Measurements from ENCODE around the gene CSNK1D.

Gene CSNK1D

DNA sequence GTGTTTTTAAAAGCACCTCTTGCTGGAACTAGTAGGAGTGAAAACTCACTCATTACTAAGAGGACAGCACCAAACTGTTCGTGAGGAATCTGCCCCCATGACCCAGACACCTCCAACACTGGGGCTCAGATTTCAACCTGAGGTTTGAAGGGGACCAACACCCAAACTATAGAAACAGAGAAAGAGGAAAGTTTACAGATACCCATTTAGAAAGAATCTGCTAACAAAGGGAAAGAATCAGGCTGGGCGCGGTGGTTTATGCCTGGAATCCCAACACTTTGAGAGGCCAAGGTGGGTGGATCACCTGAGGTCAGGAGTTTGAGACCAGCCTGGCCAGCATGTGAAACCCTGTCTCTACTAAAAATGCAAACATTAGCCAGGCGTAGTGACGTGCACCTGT is 3.4 kb upstream of the CSNK1D start:
- Histone ChIP-seq H3K27me3 (ENCODE audit: control insufficient read depth in 1 of 2, insufficient read depth in 2 of 2, low read length in 2 of 2) (no peaks in the 10 kb centered on the region), H3K27ac (ENCODE audit: low read depth, low read length) (no peak overlapping the region), H3K4me3 (ENCODE audit: low read depth in 1 of 2, low read length in 2 of 2) (no peak overlapping the region), H3K9ac (ENCODE audit: low read length) (no peak overlapping the region), H3K9me3 (ENCODE audit: low read length) (no peaks in the 10 kb centered on the region), H3K4me1 (ENCODE audit: insufficient read depth, low read length) (peaks cover 13% of the 10 kb centered on the region), H3K36me3 (ENCODE audit: insufficient read depth, low read length) (peaks cover 3% of the 10 kb centered on the region)

DNA sequence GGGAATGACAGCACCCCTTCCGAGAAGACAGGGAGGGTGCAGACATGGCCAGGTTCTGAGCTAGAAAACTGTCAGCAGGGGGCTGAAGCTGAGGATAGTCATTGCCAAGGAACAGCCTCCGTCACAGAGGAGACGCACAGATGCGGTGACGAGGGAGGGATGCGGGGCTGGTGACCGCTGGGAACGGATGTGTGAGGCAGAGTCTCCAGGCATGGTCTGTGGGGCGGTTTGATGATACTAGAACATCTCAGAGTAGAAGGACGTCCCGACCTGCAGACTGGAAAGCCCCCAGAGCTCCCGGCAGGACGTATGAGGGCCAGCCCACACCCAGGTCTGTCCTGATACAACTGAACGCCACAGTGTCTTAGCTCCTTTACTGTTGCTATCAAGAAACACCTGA is 1.8 kb upstream of the CSNK1D start:
- Histone ChIP-seq H3K9me3 (ENCODE audit: low read length) (no peaks in the 10 kb centered on the region), H3K4me3 (ENCODE audit: low read depth in 1 of 2, low read length in 2 of 2) (no peak overlapping the region), H3K9ac (ENCODE audit: low read length) (no peak overlapping the region), H3K27me3 (ENCODE audit: control insufficient read depth in 1 of 2, insufficient read depth in 2 of 2, low read length in 2 of 2) (no peaks in the 10 kb centered on the region), H3K4me1 (ENCODE audit: insufficient read depth, low read length) (peaks cover 28% of the 10 kb centered on the region), H3K27ac (ENCODE audit: low read depth, low read length) (no peak overlapping the region), H3K36me3 (ENCODE audit: insufficient read depth, low read length) (peaks cover 15% of the 10 kb centered on the region)

DNA sequence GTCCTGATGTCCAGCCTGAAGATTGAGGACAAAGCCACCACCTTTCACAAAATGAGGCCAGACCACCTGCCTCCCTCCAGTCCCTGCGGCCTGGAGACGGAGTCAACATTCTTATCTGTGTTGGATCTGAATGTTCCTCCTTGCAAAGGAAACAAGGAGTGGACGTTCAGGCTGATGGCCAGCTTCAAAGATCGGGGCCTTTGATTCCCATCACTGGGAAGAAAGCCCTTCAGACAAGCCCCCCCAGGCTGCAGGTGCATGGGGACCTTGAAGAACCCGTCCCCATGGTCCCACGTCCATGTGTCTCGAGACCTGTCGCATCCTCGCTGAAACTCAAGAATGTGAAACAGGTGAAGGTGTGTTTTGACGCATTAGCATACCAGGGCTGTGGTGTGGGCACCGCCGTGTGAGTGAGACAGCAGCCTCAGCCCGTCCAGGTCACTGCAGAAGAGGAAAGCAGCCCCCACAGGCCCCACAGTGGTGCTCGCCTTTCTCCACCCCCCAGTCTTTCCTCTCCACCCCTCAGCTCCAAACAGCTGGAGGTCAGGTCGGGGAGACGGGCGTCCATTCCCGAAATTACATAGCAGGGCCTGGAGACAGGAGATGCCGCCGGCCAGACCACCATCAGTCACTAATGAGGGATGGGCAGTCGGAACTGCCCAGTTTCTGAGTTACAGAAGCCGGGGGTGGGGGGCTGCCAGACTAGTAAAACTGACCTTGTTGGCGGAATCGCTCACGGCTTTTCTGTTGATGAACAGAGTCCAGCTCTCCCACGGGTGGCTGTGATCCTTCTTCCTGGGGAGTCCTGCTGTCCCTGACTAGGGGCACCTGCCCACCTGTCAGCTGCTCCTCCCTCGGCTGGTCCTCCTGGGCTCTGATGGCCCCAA is 877 bp upstream of the CSNK1D start:
- peak overlapping the region; percentile 35 for H3K9ac ChIP-seq (ENCODE audit: low read length)
- H3K27me3 ChIP-seq (ENCODE audit: control insufficient read depth in 1 of 2, insufficient read depth in 2 of 2, low read length in 2 of 2): no peaks in the 10 kb centered on the region
- H3K27ac ChIP-seq (ENCODE audit: low read depth, low read length): peak overlapping the region; percentile 96
- H3K4me1 ChIP-seq (ENCODE audit: insufficient read depth, low read length): peaks cover 37% of the 10 kb centered on the region
- H3K36me3 ChIP-seq (ENCODE audit: insufficient read depth, low read length): peaks cover 17% of the 10 kb centered on the region
- peak overlapping the region; percentile 57 to 74 for H3K4me3 ChIP-seq (ENCODE audit: low read depth in 1 of 2, low read length in 2 of 2)
- H3K9me3 ChIP-seq (ENCODE audit: low read length): no peaks in the 10 kb centered on the region

DNA sequence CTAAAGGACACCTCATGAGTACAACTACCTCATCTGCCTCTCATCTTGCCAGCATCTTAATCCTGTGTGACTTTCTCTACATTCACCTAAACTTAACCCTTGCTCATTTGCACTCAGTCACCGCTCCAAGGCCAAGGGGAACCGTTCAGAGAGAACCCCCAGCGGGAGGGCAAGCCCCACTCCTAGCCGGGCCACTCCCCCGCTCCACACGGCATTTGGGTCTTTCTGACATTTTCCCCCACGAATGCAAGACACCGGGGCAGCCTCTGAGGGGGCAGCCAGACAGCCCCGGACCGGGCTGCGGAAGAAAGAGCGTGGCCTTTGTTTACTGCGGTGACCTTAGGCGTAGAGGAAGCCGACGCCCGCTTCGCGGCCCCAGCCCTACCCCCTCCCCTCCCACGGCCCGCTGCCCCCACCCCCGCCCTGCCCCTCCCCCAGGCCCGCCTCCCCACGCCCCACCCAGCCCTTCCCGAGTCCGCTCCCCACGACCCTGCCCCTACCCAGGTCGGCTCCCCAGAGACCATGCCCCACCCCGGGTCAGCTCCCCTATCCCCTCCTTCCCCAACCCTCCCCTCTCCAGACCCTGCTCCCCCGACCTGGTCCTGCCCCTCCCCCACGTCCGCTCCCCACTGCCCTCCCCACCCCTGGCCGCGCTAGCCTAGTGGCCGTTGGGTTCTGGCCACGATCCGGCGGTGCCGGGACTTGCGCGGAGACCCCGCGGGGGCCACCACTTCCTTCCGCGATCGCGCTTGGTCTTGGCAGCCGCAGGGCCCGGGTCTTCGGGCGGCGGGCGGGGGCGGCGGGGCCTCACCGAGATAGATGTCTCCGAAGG is 789 bp downstream of the CSNK1D start:
- Histone ChIP-seq H3K4me3 (ENCODE audit: low read depth in 1 of 2, low read length in 2 of 2) (peak overlapping the region; percentile 57 to 87), H3K9me3 (ENCODE audit: low read length) (no peaks in the 10 kb centered on the region), H3K27me3 (ENCODE audit: control insufficient read depth in 1 of 2, insufficient read depth in 2 of 2, low read length in 2 of 2) (no peaks in the 10 kb centered on the region), H3K9ac (ENCODE audit: low read length) (peak overlapping the region; percentile 95), H3K36me3 (ENCODE audit: insufficient read depth, low read length) (peaks cover 17% of the 10 kb centered on the region), H3K27ac (ENCODE audit: low read depth, low read length) (peak overlapping the region; percentile 96), H3K4me1 (ENCODE audit: insufficient read depth, low read length) (peaks cover 54% of the 10 kb centered on the region)

DNA sequence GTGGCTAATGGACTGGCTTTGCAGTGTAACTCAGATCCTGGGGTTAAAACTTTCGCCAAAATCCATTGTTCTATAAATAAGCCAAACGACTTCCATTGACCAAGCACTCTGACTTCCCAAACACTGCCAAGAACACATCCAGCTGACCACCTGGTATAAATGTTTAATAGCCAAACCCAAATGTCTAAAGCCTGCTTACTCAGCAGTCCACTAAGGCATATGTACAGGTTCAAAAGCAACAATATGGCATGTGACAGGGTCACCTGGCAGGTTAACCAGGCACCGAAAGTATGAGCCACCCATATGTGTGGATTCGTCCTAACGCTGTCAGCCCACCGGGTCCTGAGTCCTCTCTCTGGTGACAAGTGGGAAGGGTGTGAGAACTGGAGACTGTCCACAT is 2.1 kb downstream of the CSNK1D start:
- H3K4me3 ChIP-seq (ENCODE audit: low read depth in 1 of 2, low read length in 2 of 2): no peak overlapping the region

DNA sequence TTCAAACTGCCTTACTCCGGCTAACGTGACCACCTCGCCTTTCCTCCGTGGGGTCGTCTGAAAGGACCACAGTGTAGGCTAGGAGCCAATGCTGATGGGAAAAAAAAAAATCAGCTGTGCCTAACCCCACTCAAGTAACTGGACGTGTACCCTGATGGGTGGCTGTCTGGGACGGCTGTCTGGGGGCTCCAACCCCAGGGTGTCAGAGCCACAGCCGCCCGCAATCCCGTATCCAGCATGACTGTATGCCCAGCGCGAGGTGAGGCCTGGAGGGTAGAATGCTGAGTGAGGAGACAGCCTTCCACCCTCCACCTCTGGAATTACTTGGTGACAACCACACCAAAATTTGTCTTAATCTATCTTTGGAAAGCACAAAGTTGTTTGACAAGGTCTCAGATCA is 2.8 kb downstream of the CSNK1D start:
- Histone ChIP-seq H3K4me1 (ENCODE audit: insufficient read depth, low read length) (peaks cover 74% of the 10 kb centered on the region), H3K9me3 (ENCODE audit: low read length) (no peaks in the 10 kb centered on the region), H3K9ac (ENCODE audit: low read length) (no peak overlapping the region), H3K27me3 (ENCODE audit: control insufficient read depth in 1 of 2, insufficient read depth in 2 of 2, low read length in 2 of 2) (no peaks in the 10 kb centered on the region), H3K4me3 (ENCODE audit: low read depth in 1 of 2, low read length in 2 of 2) (no peak overlapping the region), H3K27ac (ENCODE audit: low read depth, low read length) (no peak overlapping the region), H3K36me3 (ENCODE audit: insufficient read depth, low read length) (peaks cover 27% of the 10 kb centered on the region)

More for the DNA sequence above, 2.1 kb downstream of the CSNK1D start:
- Histone ChIP-seq H3K27ac (ENCODE audit: low read depth, low read length) (peak overlapping the region; percentile 9), H3K4me1 (ENCODE audit: insufficient read depth, low read length) (peaks cover 66% of the 10 kb centered on the region), H3K36me3 (ENCODE audit: insufficient read depth, low read length) (peaks cover 19% of the 10 kb centered on the region), H3K9me3 (ENCODE audit: low read length) (no peaks in the 10 kb centered on the region), H3K9ac (ENCODE audit: low read length) (no peak overlapping the region), H3K27me3 (ENCODE audit: control insufficient read depth in 1 of 2, insufficient read depth in 2 of 2, low read length in 2 of 2) (no peaks in the 10 kb centered on the region)

DNA sequence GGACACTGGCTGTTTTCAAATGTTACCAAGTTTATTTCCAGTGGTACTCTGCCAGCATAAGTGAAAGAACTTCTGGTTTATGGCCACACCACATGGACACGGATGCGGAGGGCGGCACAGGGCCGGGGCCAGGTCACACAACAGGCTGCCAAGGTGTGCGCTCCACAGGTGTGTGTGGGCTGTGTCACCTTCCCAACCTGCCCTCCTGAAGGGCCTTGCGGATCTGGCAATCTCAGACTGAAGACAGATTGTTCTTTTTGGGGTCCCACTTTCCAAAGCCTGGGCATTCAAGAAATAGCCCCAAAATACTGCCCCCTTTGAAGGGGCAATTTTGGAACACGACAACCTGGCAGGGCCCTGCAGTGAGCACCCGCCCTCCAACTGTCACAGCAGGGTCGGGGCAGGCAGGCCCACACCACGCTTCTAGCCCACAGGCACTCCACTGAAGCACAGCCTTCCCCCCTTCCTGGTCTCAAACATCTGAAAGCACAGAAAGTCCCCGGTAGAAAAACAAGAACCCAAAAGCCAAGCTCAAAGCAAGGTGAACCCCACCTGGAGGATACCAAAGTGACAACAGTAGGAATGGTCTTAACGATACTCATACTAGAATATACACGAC is 3.5 kb downstream of the CSNK1D start:
- Histone ChIP-seq H3K27me3 (ENCODE audit: control insufficient read depth in 1 of 2, insufficient read depth in 2 of 2, low read length in 2 of 2) (no peaks in the 10 kb centered on the region), H3K4me1 (ENCODE audit: insufficient read depth, low read length) (peaks cover 75% of the 10 kb centered on the region), H3K27ac (ENCODE audit: low read depth, low read length) (peak overlapping the region; percentile 22), H3K9me3 (ENCODE audit: low read length) (no peaks in the 10 kb centered on the region), H3K4me3 (ENCODE audit: low read depth in 1 of 2, low read length in 2 of 2) (peak overlapping the region in 1 of 2 donors; percentile 14), H3K9ac (ENCODE audit: low read length) (no peak overlapping the region), H3K36me3 (ENCODE audit: insufficient read depth, low read length) (peaks cover 33% of the 10 kb centered on the region)

DNA sequence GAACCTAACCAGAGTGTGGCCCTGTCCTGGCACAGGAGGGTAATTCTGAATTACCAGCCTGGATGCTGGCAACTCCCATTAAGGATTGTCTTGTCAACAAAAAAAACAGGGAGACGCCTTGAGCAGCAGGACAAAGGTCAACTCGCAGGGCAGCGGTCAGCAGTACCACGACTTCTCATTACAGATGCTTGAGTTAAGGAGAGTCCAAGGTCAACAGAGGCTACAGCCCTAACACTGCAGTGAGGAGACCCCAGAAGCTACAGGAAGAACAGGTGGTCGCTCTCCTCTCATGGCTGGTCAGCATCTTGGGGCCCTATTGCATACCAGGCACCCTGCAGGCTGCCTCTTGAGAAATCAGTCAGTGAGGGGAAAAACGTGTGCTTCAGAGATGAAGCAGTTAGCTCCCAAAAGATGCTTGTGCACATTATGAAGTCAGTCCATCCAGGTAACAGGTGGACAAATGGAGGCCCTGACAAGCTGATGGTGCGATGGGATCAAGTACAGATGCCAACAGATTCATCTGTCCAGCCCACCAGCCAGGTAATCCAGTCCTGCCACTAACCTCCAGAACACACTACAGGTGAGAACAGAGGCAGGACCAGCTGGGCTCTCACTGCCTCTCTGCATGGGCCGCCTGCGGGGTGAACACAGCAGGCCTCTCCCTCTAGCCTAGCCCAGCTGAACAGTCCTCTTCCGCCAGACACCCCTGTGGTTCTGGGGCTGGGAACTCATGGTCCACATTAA is 4.2 kb downstream of the CSNK1D start:
- no peaks in the 10 kb centered on the region for H3K27me3 ChIP-seq (ENCODE audit: control insufficient read depth in 1 of 2, insufficient read depth in 2 of 2, low read length in 2 of 2)
- peaks cover 72% of the 10 kb centered on the region for H3K4me1 ChIP-seq (ENCODE audit: insufficient read depth, low read length)
- peaks cover 39% of the 10 kb centered on the region for H3K36me3 ChIP-seq (ENCODE audit: insufficient read depth, low read length)
- no peaks in the 10 kb centered on the region for H3K9me3 ChIP-seq (ENCODE audit: low read length)
- peak overlapping the region; percentile 22 for H3K27ac ChIP-seq (ENCODE audit: low read depth, low read length)
- peak overlapping the region in 1 of 2 donors; percentile 14 for H3K4me3 ChIP-seq (ENCODE audit: low read depth in 1 of 2, low read length in 2 of 2)
- H3K9ac ChIP-seq (ENCODE audit: low read length): no peak overlapping the region

DNA sequence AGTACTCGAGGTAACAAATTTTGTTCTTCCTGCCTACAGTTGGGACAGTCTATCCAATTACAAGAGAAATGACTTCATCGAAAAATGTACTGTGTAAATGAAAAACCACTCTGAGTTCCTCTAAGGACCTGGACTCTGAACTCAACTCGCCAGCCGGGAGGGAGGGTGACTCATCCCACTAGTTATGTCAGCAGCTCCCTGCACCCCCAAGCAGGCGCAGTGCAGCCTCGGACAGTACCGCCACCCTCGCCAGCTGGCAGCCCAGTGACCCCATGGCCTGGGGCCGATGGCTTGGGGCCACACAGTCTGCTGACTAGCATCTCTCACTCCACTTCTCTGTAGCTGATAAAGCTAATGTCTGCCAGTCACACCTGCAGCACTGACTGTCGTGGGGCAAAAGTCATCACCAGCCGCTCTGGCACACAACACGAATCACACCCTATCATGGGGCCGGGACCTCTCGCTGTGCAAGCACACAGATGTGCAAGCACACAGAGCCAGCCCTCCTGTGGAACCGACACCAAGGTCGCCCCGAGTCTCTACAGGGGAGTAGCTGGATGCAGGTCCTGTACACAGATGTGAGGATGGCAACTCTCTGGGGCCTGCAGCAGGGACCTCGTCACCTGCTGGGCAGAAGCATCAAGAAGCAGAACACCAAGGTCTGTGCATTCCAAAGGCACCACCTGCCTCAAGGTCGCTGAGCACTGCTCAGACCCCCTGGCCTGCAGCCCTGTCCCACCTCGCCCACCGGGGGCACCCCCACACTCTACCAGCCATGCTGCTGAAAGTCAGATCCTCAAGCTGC is 5.7 kb downstream of the CSNK1D start:
- H3K27ac ChIP-seq (ENCODE audit: low read depth, low read length): peak overlapping the region; percentile 74
- H3K4me1 ChIP-seq (ENCODE audit: insufficient read depth, low read length): peaks cover 68% of the 10 kb centered on the region
- H3K27me3 ChIP-seq (ENCODE audit: control insufficient read depth in 1 of 2, insufficient read depth in 2 of 2, low read length in 2 of 2): no peaks in the 10 kb centered on the region
- peak overlapping the region; percentile 68 for H3K9ac ChIP-seq (ENCODE audit: low read length)
- peaks cover 52% of the 10 kb centered on the region for H3K36me3 ChIP-seq (ENCODE audit: insufficient read depth, low read length)
- H3K4me3 ChIP-seq (ENCODE audit: low read depth in 1 of 2, low read length in 2 of 2): peak overlapping the region in 1 of 2 donors; percentile 57
- no peaks in the 10 kb centered on the region for H3K9me3 ChIP-seq (ENCODE audit: low read length)

DNA sequence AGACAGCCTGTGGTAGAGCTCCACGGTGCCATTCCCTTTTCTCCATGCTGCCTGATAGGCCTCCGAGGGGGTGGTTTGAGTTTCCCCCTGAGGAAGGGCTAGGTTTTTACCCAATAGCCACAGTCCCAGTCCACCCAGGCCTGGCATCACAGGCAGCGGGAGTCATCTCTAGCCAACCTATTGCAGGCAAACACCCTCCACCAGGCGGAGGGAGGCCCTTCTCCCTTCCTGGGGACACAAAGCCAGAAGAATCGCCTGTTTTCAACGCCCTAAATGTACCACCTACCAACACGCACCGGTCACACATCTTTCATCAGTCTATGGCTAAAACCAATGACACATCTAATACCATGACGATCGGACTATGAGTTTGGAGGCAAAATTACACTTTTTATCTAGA is 7.4 kb downstream of the CSNK1D start:
- Histone ChIP-seq H3K9ac (ENCODE audit: low read length) (no peak overlapping the region), H3K4me3 (ENCODE audit: low read depth in 1 of 2, low read length in 2 of 2) (no peak overlapping the region), H3K4me1 (ENCODE audit: insufficient read depth, low read length) (peaks cover 55% of the 10 kb centered on the region), H3K9me3 (ENCODE audit: low read length) (no peaks in the 10 kb centered on the region), H3K27ac (ENCODE audit: low read depth, low read length) (no peak overlapping the region), H3K27me3 (ENCODE audit: control insufficient read depth in 1 of 2, insufficient read depth in 2 of 2, low read length in 2 of 2) (no peaks in the 10 kb centered on the region), H3K36me3 (ENCODE audit: insufficient read depth, low read length) (peaks cover 57% of the 10 kb centered on the region)
